OCI-LY7 (cell line): ENCODE results near the gene CEP97. TPM values are rescaled to one million over a fixed set of nuclear protein-coding genes. Genes with fewer than 3 reads are reported as not detected.

Experiments
- BruUV-seq: library from RNA; stranded (reverse); fragments of 400-500 nt; replicated peaks from 2 replicates; lab custom pipeline; 2021; lab: Mats Ljungman, UMichigan
- CTCF ChIA-PET: fragments of 300-600 bp; sonication (Branson Sonifier 250); formaldehyde crosslinking; loops from one replicate; lab custom pipeline; 2022; ENCODE audit warnings: antibody characterized with exemption; ENCODE audit not compliant: unreplicated experiment; lab: Charles Lee
- POLR2A ChIA-PET: fragments of 300-600 bp; sonication (Branson Sonifier 250); formaldehyde crosslinking; loops from one replicate; lab custom pipeline; 2022; ENCODE audit warnings: antibody characterized with exemption; lab: Charles Lee
- DNase-seq: peaks from one replicate; pipeline ENCODE4 v3.0.0-alpha.2; 2015; ENCODE audit warnings: low spot score
- H2AFZ ChIP-seq: fragments of 200-600 bp; sonication (generic), shearing (Covaris generic); 2 replicates; pipeline ENCODE4 v1.6.1; 2014; ENCODE audit warnings: mild to moderate bottlenecking, antibody characterized with exemption, low read length, moderate library complexity
- H3K27ac ChIP-seq: fragments of 200-600 bp; sonication (generic); 2 replicates; pipeline ENCODE4 v1.5.1; 2014; ENCODE audit warnings: mixed run types, low read depth, mild to moderate bottlenecking, moderate library complexity, low read length, inconsistent platforms; ENCODE audit not compliant: poor library complexity, severe bottlenecking
- H3K36me3 ChIP-seq: fragments of 200-600 bp; sonication (generic); 2 replicates; pipeline ENCODE4 v1.6.1; 2014; ENCODE audit warnings: mild to moderate bottlenecking, antibody characterized with exemption, low read length, moderate library complexity, mixed read lengths; ENCODE audit not compliant: insufficient read depth
- H3K4me1 ChIP-seq: fragments of 200-600 bp; sonication (generic); 2 replicates; pipeline ENCODE4 v1.5.1; 2014; ENCODE audit warnings: mild to moderate bottlenecking, low read length; ENCODE audit not compliant: insufficient read depth, poor library complexity, severe bottlenecking
- H3K4me2 ChIP-seq: fragments of 200-600 bp; sonication (generic); 2 replicates; pipeline ENCODE4 v1.6.1; 2014; ENCODE audit warnings: mild to moderate bottlenecking, low read length
- H3K4me3 ChIP-seq: fragments of 200-600 bp; sonication (generic); 2 replicates; pipeline ENCODE4 v1.5.1; 2014; ENCODE audit warnings: mild to moderate bottlenecking, low read depth, low read length; ENCODE audit not compliant: poor library complexity, severe bottlenecking
- H3K79me2 ChIP-seq: fragments of 200-600 bp; sonication (generic); 2 replicates; pipeline ENCODE4 v1.6.1; 2016; ENCODE audit warnings: low read depth, mild to moderate bottlenecking, low read length, moderate library complexity, mixed read lengths; ENCODE audit not compliant: insufficient read depth
- H3K9me2 ChIP-seq: fragments of 200-600 bp; sonication (generic); 2 replicates; pipeline ENCODE4 v1.6.1; 2016; ENCODE audit warnings: mild to moderate bottlenecking, low read length, mixed read lengths; ENCODE audit not compliant: insufficient read depth
- H3K9me3 ChIP-seq: fragments of 200-600 bp; sonication (generic); 2 replicates; pipeline ENCODE4 v1.6.1; 2014; ENCODE audit warnings: mild to moderate bottlenecking, mixed run types, low read length, mixed read lengths
- H4K20me1 ChIP-seq: fragments of 200-600 bp; sonication (generic); 2 replicates; pipeline ENCODE4 v1.6.1; 2014; ENCODE audit warnings: mild to moderate bottlenecking, antibody characterized with exemption, low read length, moderate library complexity, mixed read lengths; ENCODE audit not compliant: insufficient read depth
- EZH2phosphoT487 ChIP-seq: fragments of 200-600 bp; sonication (generic); IDR thresholded peaks from 2 replicates; pipeline ENCODE4 v1.6.1; 2018; ENCODE audit warnings: low read depth, borderline replicate concordance, mild to moderate bottlenecking, mixed run types, antibody characterized with exemption, low read length, moderate library complexity, mixed read lengths
- intact Hi-C: fragments of 100-400 bp; cut with micrococcal nuclease; formaldehyde crosslinking; loops from one replicate; pipeline ENCODE4 v1.10.0; 2022; ENCODE audit not compliant: unreplicated experiment
- total RNA-seq, 2 experiments: library from RNA; depleted of rRNA in 1 of 2; stranded (reverse); fragments of >200 nt in 1 of 2; shearing (Covaris generic) in 1 of 2; gene quantifications; 2 replicates each; pipeline ENCODE4 v1.2.3, GENCODE V29; 2014 to 2022
- TF ChIP-seq, protein P1 (sequence below): fragments of 200-600 bp; sonication (generic); conservative IDR thresholded peaks from 2 replicates; pipeline ENCODE4 v1.5.1; 2014; ENCODE audit warnings: mild to moderate bottlenecking, antibody characterized with exemption, low read length, moderate library complexity, mixed read lengths

CEP97 gene
- total RNA-seq, 2 experiments from 2014 or later = 27.3 to 43.5 TPM

- H3K4me2 ChIP-seq = no peak overlapping the region
- no peak overlapping the region for H3K4me3 ChIP-seq
- no peak overlapping the region for H2AFZ ChIP-seq
- H3K36me3 ChIP-seq = peaks cover 68% of the 10 kb centered on the region
- H3K9me2 ChIP-seq = no peaks in the 10 kb centered on the region
- H3K4me1 ChIP-seq = peaks cover 18% of the 10 kb centered on the region
- H4K20me1 ChIP-seq = no peaks in the 10 kb centered on the region
- no peak for DNase-seq
- POLR2A ChIA-PET = interaction anchor here (0.7 to 1.8 kb wide), 5 partner anchors 10 to 253 kb away, joined by 3 to 6 read pairs (median 4); no protein-coding TSS in a partner anchor
- TF ChIP-seq, protein P1, sequence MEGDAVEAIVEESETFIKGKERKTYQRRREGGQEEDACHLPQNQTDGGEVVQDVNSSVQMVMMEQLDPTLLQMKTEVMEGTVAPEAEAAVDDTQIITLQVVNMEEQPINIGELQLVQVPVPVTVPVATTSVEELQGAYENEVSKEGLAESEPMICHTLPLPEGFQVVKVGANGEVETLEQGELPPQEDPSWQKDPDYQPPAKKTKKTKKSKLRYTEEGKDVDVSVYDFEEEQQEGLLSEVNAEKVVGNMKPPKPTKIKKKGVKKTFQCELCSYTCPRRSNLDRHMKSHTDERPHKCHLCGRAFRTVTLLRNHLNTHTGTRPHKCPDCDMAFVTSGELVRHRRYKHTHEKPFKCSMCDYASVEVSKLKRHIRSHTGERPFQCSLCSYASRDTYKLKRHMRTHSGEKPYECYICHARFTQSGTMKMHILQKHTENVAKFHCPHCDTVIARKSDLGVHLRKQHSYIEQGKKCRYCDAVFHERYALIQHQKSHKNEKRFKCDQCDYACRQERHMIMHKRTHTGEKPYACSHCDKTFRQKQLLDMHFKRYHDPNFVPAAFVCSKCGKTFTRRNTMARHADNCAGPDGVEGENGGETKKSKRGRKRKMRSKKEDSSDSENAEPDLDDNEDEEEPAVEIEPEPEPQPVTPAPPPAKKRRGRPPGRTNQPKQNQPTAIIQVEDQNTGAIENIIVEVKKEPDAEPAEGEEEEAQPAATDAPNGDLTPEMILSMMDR = no peak
- no peak for TF ChIP-seq EZH2phosphoT487
- no peak overlapping the region for H3K27ac ChIP-seq
- peaks cover 6% of the 10 kb centered on the region; the same call in 1 of the 2 replicates for H3K9me3 ChIP-seq
- CTCF ChIA-PET = no interaction called here
- intact Hi-C loops = no loop called here
- BruUV-seq = no TSS peak
- H3K79me2 ChIP-seq = peaks cover 31% of the 10 kb centered on the region; the same call in 1 of the 2 replicates
Measured at GRCh38 chr3:101806491-101806890, 82.1 kb downstream of the CEP97 start.

GRCh38 chr3:101807888-101808287 is 83.5 kb downstream of the CEP97 start:
- intact Hi-C loops = loop anchor here (2.0 kb wide), 1 partner anchor 729 kb away; no protein-coding TSS in a partner anchor
- DNase-seq = no peak
- CTCF ChIA-PET = interaction anchor here (1.1 kb wide), 1 partner anchor 417 kb away, joined by 4 read pairs; no protein-coding TSS in a partner anchor

GRCh38 chr3:101809178-101810021 is 85.0 kb downstream of the CEP97 start:
- H3K27ac ChIP-seq = no peak overlapping the region
- ChIA-PET POLR2A (interaction anchor here (0.5 to 1.6 kb wide), 7 partner anchors 9 to 416 kb away, joined by 3 to 6 read pairs (median 3); no protein-coding TSS in a partner anchor), CTCF (no interaction called here)
- TF ChIP-seq, protein P1 = peak; percentile 94
- no peak for TF ChIP-seq EZH2phosphoT487
- no TSS peak for BruUV-seq
- peaks cover 43% of the 10 kb centered on the region for H3K36me3 ChIP-seq
- H3K4me2 ChIP-seq = peak overlapping the region; percentile 2; the same call in 1 of the 2 replicates
- intact Hi-C loops = loop anchor here (1.0 to 10.0 kb wide), 3 partner anchors 325 to 727 kb away; no protein-coding TSS in a partner anchor
- H3K9me2 ChIP-seq = no peaks in the 10 kb centered on the region
- DNase-seq = peak; percentile 65
- H3K79me2 ChIP-seq = peaks cover 14% of the 10 kb centered on the region; the same call in 1 of the 2 replicates
- peaks cover 20% of the 10 kb centered on the region for H3K4me1 ChIP-seq
- H4K20me1 ChIP-seq = no peaks in the 10 kb centered on the region
- no peak overlapping the region for H2AFZ ChIP-seq
- no peak overlapping the region for H3K4me3 ChIP-seq
- H3K9me3 ChIP-seq = no peaks in the 10 kb centered on the region

More at GRCh38 chr3:101807888-101808287, 83.5 kb downstream of the CEP97 start:
- H3K36me3 ChIP-seq = peaks cover 54% of the 10 kb centered on the region
- no TSS peak for BruUV-seq
- no peak overlapping the region for H3K4me2 ChIP-seq
- peaks cover 6% of the 10 kb centered on the region; the same call in 1 of the 2 replicates for H3K9me3 ChIP-seq
- peaks cover 23% of the 10 kb centered on the region; the same call in 1 of the 2 replicates for H3K79me2 ChIP-seq
- H2AFZ ChIP-seq = no peak overlapping the region
- H3K9me2 ChIP-seq = no peaks in the 10 kb centered on the region
- no peaks in the 10 kb centered on the region for H4K20me1 ChIP-seq
- H3K27ac ChIP-seq = no peak overlapping the region
- H3K4me3 ChIP-seq = no peak overlapping the region
- peaks cover 16% of the 10 kb centered on the region for H3K4me1 ChIP-seq
- POLR2A ChIA-PET = interaction anchor here (0.5 to 1.5 kb wide), 8 partner anchors 12 to 417 kb away, joined by 3 to 6 read pairs (median 3); partner anchors contain the start of gene CEP97
- TF ChIP-seq EZH2phosphoT487 = no peak
